Ishikawa (cell line): ENCODE data around the gene AQP12A.

Experiments
- FOXM1 ChIP-seq: IDR thresholded peaks from 2 replicates; pipeline ENCODE4 v1.6.1; 2012; ENCODE audit warnings: low read depth, borderline replicate concordance
- TF ChIP-seq, protein P1 (sequence below): IDR thresholded peaks from 2 replicates; pipeline ENCODE4 v1.6.1; 2012

DNA sequence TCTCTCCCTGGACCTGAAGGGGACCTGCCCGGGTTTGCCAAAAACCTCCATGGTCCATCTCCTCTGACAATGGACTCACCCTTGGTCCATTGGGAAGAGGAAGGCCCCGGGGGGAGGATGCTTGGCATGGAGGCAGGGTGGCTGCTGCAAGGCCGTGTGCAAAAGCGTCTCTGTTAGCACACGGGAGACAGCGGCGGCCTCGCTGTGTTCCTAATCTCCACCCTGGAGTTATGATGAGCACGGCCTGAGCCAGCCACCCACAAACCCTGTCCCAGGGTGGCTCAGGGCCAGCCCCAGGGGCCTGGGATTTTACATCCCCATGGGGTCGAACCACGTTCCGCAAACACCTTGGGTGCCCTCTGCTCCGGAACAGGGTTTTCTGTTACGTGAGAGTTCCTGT lies 35.8 kb downstream of the AQP12A start:
- TF ChIP-seq, protein P1, sequence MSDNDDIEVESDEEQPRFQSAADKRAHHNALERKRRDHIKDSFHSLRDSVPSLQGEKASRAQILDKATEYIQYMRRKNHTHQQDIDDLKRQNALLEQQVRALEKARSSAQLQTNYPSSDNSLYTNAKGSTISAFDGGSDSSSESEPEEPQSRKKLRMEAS, result no peak
- no peak for TF ChIP-seq FOXM1
